ENCODE results near the gene ARHGDIG.

ARHGDIG gene

DNA sequence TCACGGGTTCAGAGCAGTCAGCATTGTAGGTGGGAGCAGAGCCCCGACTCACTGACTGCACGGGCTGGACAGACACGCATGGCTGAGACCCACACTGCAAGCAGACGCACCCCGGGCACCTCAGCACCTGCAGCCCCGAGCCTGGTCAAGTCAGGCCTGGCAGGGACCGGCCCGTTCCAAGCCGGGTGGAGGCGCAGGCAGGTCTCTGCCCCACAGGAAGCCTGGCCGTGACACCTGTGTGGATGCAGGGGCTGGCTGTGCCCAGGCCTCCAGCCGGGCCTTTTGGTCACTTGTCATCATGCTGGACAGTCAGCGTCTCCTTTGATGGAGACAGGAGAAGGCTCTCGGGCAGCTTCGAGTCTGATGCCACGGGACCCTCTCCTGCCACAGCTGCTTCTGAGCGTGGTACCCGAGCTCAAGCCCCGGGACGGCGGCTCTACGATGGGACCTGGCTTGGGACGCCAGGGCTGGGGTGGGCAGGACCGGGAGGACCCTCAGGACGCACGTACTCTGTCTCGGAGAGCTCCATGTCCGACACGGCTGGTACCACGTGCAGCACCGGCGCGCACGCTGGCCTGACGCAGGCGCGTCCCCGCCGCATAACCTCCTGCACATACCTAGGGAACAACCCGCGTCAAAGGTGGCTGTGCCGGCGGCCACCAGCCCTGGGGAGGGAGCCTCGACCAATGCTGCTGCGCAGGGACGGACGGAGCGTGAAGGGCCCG is 10.5 kb downstream of the ARHGDIG start:
- TF ChIP-seq GATA3 (IDR thresholded peaks at IDR 0.05; ENCODE audit: low read depth, low read length) (no peak), GATA2 (IDR thresholded peaks at IDR 0.05; ENCODE audit: low read depth, low read length) (no peak)

DNA sequence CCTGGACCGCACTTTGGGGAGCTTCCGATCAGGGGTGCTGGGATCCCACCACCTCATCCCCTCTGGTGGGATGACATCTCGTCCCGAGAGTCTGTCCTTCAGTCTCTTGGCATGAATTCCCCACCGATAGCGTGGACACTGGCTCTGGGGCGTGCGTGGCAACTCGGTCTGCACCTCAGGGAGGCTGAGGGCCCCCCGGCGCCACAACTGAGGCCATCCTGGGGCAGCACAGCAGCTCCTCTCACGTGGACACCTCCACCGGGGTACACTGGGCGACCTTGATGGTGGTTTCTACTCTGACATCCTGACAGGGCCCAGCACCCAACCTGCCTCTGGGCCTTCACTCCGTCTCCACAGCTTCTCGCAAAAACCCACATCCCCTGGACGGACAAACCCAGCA is 11.1 kb downstream of the ARHGDIG start:
- TF ChIP-seq GATA2 (IDR thresholded peaks at IDR 0.05; ENCODE audit: low read depth, low read length) (no peak), GATA3 (IDR thresholded peaks at IDR 0.05; ENCODE audit: low read depth, low read length) (no peak)

- TF ChIP-seq GATA2 (IDR thresholded peaks at IDR 0.05; ENCODE audit: low read depth, low read length) = no peak
- no peak for TF ChIP-seq GATA3 (IDR thresholded peaks at IDR 0.05; ENCODE audit: low read depth, low read length)
Observed at GRCh38 chr16:293043-293775, 12.8 kb downstream of the ARHGDIG start.

DNA sequence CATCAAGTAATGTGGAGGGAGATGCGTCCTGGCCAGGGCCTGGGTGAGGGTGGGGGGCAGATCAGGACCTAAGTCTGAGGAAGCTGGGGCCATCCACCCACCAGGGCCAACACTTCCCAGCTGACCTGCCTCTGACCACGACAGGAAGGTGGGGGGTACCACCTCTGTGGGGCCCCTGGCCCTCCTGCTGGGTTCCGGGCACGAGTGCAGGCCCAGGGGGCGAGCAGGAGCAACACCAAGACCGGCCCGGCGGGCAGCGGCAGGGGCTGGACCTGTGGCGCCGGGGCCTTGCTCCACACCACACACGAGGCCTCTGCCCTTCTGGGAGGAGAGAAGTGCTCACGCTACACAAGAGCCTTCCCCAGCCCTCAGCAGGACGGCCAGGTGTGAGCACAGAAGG is 15.9 kb downstream of the ARHGDIG start:
- no peak for TF ChIP-seq GATA2 (IDR thresholded peaks at IDR 0.05; ENCODE audit: low read depth, low read length)
- no peak for TF ChIP-seq GATA3 (IDR thresholded peaks at IDR 0.05; ENCODE audit: low read depth, low read length)

DNA sequence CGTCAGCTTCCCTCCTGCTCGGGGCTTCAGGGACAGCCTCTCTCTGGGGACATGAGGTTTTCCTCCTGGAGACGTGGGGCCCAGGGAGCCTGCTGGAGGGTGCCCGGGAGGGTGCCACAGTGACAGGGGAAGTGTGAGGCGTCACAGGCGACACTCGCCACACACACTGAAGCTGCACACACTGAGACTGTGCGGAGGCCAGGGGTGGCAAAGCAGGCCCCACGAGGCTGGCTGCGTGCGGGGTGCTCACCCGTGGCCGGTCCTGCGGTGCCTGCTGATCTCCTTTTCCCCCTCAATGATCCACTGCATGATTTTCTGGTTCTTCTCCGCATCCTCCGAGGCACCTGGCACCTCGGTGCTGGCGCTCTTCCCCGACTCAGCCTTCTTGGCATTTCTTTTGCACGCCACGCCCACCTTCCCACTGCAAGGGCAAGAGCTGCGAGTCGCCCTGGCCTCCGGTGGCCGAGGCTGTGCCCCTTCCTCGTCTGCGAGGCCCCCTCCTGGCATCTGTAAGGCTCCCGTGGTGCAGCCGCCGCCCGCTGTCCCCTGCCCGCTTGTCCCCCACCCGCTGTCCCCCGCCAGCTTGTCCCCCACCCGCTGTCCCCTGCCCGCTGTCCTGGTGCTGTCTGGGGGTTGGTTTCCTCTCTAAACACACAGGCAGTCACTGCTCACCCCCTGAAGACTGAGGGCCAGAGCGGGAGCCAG is 16.6 kb downstream of the ARHGDIG start:
- TF ChIP-seq GATA2 (IDR thresholded peaks at IDR 0.05; ENCODE audit: low read depth, low read length) = no peak
- no peak for TF ChIP-seq GATA3 (IDR thresholded peaks at IDR 0.05; ENCODE audit: low read depth, low read length)

DNA sequence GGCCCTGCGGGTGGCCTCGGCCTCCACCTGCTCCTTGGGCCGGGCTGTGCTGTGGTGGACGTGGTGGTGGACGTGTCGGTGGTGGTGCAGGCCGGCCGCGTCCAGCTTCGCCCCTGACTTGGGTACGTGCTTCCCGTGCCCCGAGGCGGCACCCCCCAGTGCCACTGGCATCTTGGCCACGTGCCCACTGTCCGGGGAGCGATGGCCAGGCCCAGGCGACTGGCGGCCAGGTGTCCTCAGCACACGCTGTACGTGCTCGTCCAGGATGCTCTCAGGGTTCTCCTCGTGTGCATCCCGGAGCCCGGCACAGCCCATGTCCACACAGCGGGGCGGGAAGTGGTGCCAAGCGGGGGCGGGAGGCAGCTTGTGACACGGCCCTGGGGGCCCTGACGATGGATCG is 17.4 kb downstream of the ARHGDIG start:
- TF ChIP-seq GATA3 (IDR thresholded peaks at IDR 0.05; ENCODE audit: low read depth, low read length) (no peak), GATA2 (IDR thresholded peaks at IDR 0.05; ENCODE audit: low read depth, low read length) (no peak)

DNA sequence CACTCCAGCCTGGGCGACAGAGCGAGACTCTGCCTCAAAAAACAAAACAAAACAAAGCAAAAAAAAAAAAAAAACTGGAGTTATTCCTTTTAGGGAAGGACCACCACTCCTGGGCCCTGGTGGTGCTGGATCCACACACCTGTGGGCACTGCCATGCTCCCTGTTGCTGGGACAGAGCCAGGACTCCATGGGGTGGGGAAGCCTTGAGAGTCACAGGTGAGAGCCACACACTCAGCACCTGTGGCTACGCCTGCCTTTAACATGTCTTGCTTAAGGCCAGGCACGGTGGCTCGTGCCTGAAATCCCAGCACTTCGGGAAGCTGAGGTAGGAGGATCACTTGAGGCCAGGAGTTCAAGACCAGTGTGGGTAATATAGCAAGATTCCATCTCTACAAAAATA is 20.8 kb downstream of the ARHGDIG start:
- TF ChIP-seq GATA3 (IDR thresholded peaks at IDR 0.05; ENCODE audit: low read depth, low read length) = no peak

DNA sequence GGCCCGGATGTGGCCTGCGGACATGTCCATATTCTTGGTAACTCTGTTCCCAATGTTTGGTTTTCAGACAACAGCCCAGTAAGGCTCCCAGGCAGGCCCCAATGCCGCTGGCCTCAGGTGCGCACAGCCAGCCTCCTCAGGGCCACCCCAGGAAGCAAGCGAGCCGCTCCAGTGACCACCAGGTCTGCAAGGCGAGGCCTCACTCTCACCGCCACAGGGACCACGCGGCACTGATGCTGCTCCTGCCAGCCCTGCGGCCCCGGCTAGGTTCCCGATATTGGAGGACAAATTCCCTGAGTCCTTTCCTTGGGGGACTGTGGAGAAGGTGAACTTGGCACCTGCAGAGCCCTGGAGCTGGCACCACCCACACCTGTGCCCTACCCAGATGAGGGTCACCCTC is 21.6 kb downstream of the ARHGDIG start:
- TF ChIP-seq GATA3 (IDR thresholded peaks at IDR 0.05; ENCODE audit: low read depth, low read length) (no peak), GATA2 (IDR thresholded peaks at IDR 0.05; ENCODE audit: low read depth, low read length) (no peak)

DNA sequence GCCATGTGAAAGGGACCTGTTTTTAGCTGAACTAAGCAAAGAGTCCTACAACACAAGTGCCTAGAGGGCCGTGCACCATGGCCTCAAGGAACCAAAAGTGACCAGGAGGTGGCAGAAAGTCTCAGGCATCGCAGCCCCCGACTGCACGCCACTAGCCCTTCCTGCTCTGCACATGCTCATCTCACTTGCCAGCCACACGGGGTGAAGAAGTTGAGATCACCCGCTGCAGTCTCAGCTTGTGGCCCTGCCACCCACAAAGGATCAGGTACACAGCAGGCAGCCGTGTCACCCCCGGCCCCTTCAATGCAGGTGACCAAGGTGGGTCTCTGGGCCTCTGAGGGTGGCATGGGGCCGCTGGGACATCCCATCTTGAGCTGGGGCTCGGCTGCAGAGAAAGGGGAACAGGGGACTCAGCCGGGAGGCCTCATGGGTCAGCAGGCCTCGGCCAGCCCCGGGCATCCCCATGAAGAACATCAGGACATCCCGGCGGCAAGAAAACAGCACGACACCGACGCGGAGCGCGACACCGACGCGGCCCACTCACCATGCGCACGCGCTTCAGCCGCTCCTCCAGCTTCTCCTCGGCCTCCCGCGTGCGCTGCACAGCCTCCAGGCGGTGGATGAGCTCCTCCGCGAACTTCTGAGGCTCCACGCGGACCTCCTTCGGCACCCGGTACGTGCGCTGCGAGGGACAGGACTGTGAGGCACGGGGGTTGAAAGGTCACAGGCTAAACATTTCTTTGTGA is 23.5 kb downstream of the ARHGDIG start:
- TF ChIP-seq GATA2 (IDR thresholded peaks at IDR 0.05; ENCODE audit: low read depth, low read length) = no peak
- TF ChIP-seq GATA3 (IDR thresholded peaks at IDR 0.05; ENCODE audit: low read depth, low read length) = no peak

- no peak for TF ChIP-seq GATA3 (IDR thresholded peaks at IDR 0.05; ENCODE audit: low read depth, low read length)
- no peak for TF ChIP-seq GATA2 (IDR thresholded peaks at IDR 0.05; ENCODE audit: low read depth, low read length)
Observed at GRCh38 chr16:305916-306626, 25.7 kb downstream of the ARHGDIG start.

DNA sequence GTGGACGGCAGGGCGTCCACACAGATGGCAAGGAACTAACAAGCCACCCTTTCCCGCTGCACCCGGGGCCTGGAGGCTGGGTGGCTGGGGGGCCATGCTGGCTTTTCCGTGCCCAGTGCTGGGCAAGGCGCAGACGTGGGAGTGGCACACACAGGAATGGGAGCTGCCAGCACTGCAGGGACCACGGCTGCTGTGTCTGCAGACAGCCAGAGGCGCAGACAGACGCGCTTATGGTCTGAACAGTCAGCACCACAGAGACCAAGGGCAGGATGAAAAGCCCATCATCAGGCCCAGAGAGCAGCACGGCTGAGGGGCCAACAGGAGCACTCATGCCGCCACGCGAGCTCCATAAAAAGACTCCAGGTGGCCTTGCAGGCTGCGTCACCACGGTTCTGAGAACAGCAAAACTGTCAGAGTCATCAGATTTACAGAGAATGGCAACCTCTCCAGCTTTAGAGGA is 26.6 kb downstream of the ARHGDIG start:
- TF ChIP-seq GATA3 (IDR thresholded peaks at IDR 0.05; ENCODE audit: low read depth, low read length) (no peak), GATA2 (IDR thresholded peaks at IDR 0.05; ENCODE audit: low read depth, low read length) (no peak)

DNA sequence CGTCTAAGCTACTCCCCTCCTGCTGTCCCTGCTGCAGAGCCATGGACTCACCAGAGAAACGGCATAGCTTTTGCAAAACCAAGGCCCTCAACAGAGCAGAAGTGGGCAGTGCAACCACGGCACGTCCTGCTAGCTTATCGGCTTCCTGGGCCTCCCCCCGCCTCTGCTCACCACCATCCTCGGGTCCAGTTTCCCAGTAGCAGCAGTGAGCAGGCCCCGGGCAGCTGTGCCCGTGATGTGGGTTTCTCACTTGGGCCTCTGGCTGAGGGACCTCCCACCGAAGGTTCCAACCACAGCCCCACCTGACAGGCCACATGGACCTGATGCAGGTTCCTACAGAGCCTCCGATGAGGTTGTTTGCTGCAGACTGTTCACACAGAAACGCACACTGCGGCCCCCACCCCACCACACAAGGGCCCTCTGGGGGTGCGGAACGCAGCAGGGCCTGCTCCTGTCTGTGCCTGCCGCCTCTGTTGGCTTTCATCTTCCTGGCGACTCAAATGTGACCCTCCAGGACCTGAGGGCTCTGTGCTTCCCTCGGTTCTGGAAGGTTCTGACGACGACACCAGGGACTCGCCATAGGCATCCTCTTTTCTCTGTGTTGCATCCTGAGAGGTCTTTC is 27.4 kb downstream of the ARHGDIG start:
- TF ChIP-seq GATA3 (IDR thresholded peaks at IDR 0.05; ENCODE audit: low read depth, low read length) (no peak), GATA2 (IDR thresholded peaks at IDR 0.05; ENCODE audit: low read depth, low read length) (no peak)

GRCh38 chr16:309476-309875 is 29.1 kb downstream of the ARHGDIG start:
- TF ChIP-seq GATA3 (IDR thresholded peaks at IDR 0.05; ENCODE audit: low read depth, low read length) = no peak
- no peak for TF ChIP-seq GATA2 (IDR thresholded peaks at IDR 0.05; ENCODE audit: low read depth, low read length)

Data from SH-SY5Y (cell line).